Measurements from ENCODE around the gene MYL3. TPM values are rescaled to one million over a fixed set of nuclear protein-coding genes. Genes with fewer than 3 reads are reported as not detected.

MYL3 gene
- total RNA-seq, 1 donor from 2014 or later = not detected

- Mint-ChIP-seq H3K27me3 (peaks cover 15% of the 10 kb centered on the region), H3K9me3 (no peaks in the 10 kb centered on the region), H3K4me3 (no peak overlapping the region), H3K4me1 (no peaks in the 10 kb centered on the region), H3K36me3 (ENCODE audit: low read depth) (no peaks in the 10 kb centered on the region), H3K27ac (no peak overlapping the region)
- intact Hi-C loops (cut with micrococcal nuclease) = no loop called here
- ATAC-seq (ENCODE audit: low read depth) = no peak
- DNase-seq = no peak
- CTCF ChIA-PET = interaction anchor here (0.6 to 1.8 kb wide), 6 partner anchors 10 to 505 kb away, joined by 3 to 5 read pairs (median 4); no protein-coding TSS in a partner anchor
- POLR2A ChIA-PET = no interaction called here
- TF ChIP-seq CTCF (IDR thresholded peaks at IDR 0.05) = no peak
Measured at GRCh38 chr3:46859001-46859710, 4.1 kb downstream of the MYL3 start.

DNA sequence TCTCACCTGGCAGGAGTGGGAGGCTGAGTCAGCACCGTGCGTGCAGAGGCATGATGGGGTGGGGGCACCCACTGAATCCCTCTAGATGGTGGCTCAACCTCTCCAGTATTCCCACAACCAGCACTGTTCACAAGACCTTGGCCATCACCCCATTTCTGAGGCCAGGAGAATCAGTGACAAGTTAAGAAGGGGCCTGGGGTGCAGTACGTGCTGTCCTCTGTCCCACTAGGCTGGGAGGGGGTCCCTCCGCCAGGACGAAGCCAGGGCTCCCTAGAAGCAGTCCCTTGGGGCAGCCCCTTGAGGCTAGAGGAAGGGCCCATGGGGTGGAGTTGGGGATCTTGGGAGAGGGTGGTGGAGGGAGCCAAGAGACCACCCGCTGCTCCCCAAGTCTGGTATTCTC lies 4.8 kb downstream of the MYL3 start:
- H3K4me3 Mint-ChIP-seq = no peak overlapping the region
- no peak for TF ChIP-seq CTCF (IDR thresholded peaks at IDR 0.05)
- ATAC-seq (ENCODE audit: low read depth) = no peak
- intact Hi-C loops (cut with micrococcal nuclease) = no loop called here
- no peak overlapping the region for H3K27ac Mint-ChIP-seq
- no peak for DNase-seq
- ChIA-PET POLR2A (no interaction called here), CTCF (interaction anchor here (1.6 kb wide), 1 partner anchor 129 kb away, joined by 3 read pairs; no protein-coding TSS in a partner anchor)
- no peaks in the 10 kb centered on the region for H3K9me3 Mint-ChIP-seq
- no peaks in the 10 kb centered on the region for H3K36me3 Mint-ChIP-seq (ENCODE audit: low read depth)
- H3K4me1 Mint-ChIP-seq = no peaks in the 10 kb centered on the region
- peaks cover 15% of the 10 kb centered on the region for H3K27me3 Mint-ChIP-seq

DNA sequence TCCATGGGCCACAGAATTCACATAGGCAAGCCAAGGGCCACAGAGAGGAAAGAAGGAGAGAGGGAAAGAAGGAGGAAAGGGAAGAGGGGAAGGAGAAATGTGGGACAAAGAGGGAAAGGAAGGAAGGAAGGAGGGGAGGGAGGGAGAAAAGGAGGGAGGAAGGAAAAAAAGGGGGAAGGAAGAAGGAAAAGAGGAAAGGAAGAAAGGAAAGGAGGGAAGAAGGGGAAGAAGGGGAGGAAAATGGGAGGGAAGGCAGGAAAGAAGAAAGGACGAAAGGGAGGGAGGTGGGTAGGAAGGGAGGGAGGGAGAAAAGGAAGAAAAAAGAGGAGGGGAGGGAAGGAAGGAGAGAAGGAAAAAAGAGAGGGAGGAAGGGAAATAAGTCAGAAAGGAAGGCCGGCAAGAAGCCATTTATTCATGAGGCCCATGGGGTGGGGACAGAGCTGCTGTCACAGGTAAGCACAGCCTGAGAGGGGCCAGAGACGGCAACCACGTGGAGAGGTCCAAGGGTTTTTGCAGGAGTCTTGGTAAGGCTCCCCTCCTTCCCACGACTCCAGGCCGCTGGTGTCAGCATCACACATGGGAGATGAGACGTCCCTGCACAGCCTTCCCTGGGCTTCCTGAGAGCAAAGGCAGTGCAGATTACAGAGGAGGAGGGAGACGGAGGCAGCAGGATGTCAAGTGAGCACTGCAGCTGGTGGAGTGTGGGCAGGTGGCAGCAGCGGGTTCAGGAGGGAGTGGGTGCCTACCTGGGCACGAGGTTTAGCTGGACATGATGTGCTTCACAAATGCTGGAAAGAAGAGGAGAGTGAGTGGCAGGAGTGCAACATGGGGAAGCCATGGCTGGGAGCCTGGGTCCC lies 5.5 kb downstream of the MYL3 start:
- CTCF ChIA-PET = interaction anchor here (0.7 kb wide), 1 partner anchor 213 kb away, joined by 3 read pairs; no protein-coding TSS in a partner anchor
- Mint-ChIP-seq H3K4me1 (no peaks in the 10 kb centered on the region), H3K27me3 (peaks cover 15% of the 10 kb centered on the region), H3K4me3 (no peak overlapping the region), H3K27ac (no peak overlapping the region), H3K36me3 (ENCODE audit: low read depth) (no peaks in the 10 kb centered on the region), H3K9me3 (no peaks in the 10 kb centered on the region)
- POLR2A ChIA-PET = no interaction called here
- TF ChIP-seq CTCF (IDR thresholded peaks at IDR 0.05) = no peak
- ATAC-seq (ENCODE audit: low read depth) (no peak), DNase-seq (no peak)
- intact Hi-C loops (cut with micrococcal nuclease) = no loop called here

- POLR2A ChIA-PET = no interaction called here
- intact Hi-C loops (cut with micrococcal nuclease) = no loop called here
- ATAC-seq (ENCODE audit: low read depth) (no peak), DNase-seq (peak; percentile 11)
- no peak overlapping the region for H3K4me3 Mint-ChIP-seq
- H3K36me3 Mint-ChIP-seq (ENCODE audit: low read depth) = no peaks in the 10 kb centered on the region
- H3K27ac Mint-ChIP-seq = no peak overlapping the region
- peaks cover 15% of the 10 kb centered on the region for H3K27me3 Mint-ChIP-seq
- no peak for TF ChIP-seq CTCF (IDR thresholded peaks at IDR 0.05)
- H3K9me3 Mint-ChIP-seq = no peaks in the 10 kb centered on the region
- CTCF ChIA-PET = interaction anchor here (0.7 kb wide), 1 partner anchor 214 kb away, joined by 3 read pairs; no protein-coding TSS in a partner anchor
- H3K4me1 Mint-ChIP-seq = no peaks in the 10 kb centered on the region
Measured at GRCh38 chr3:46856576-46857471, 6.4 kb downstream of the MYL3 start.
